KG1 (cell line): ENCODE results near the gene TMEM181.
"Not testable (repeated sequence)": the region's sequence is repeated elsewhere in the genome, so short reads cannot be mapped to it uniquely, and the experiment has no call there.

Experiments
- DNase-seq: peaks from one replicate; lab custom pipeline; 2025; lab: John Stamatoyannopoulos, UW

Gene TMEM181

DNA sequence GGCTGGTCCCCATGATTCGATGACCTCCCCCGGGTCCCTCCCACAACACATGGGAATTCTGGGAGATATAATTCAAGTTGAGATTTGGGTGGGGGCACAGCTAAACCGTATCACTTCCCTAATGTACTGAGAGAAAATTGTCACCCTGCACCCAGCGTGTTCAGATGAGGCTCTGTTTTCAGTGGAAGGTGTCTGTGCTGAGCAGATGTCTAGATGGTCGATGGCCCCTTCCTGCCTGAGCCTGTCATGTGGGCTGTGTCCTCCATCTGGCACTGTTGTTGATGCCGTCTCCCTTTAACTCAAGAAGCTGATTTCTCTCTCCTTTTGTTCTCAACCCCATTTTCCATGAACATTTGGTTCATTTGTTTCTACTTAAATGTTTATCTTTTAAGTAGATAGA lies 37.0 kb downstream of the TMEM181 start:
- DNase-seq, result no peak

DNA sequence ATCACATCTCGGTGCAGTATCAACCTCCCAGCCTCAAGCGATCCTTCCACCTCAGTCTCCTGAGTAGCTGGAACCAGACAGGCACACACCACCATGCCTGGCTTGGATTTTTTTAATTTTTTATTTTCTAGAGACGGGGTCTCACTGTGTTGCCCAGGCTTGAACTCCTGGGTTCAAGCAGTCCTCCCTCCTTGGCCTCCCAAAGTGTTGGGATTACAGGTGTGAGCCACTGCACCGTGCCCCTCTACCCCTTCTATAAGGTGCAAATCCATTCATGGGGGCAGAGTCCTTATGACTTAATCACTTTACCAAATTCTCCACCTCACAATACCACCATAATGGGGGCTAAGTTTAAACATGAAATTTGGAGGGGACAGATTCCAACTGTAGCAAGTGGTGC lies 37.7 kb downstream of the TMEM181 start:
- no peak for DNase-seq

DNA sequence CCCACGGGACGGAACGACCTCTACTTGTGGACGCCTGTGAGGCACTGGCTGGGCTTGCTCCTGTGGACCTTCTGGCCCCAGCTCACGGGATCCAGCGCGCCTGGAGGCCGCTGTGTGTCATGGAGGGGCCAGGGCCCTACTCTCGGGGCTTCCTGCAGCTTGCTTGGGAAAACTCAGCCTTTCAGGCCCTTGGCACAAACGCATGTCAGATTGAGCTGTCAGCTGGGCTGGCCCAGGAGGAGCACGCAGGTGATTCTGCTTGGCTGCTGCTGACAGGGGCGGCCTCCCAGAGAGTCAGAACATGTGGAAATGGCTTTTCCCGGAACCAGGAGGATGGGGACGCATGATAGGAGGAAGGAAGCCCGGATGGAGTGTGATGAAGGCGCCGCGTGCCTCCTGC lies 39.7 kb downstream of the TMEM181 start:
- DNase-seq, result no peak

DNA sequence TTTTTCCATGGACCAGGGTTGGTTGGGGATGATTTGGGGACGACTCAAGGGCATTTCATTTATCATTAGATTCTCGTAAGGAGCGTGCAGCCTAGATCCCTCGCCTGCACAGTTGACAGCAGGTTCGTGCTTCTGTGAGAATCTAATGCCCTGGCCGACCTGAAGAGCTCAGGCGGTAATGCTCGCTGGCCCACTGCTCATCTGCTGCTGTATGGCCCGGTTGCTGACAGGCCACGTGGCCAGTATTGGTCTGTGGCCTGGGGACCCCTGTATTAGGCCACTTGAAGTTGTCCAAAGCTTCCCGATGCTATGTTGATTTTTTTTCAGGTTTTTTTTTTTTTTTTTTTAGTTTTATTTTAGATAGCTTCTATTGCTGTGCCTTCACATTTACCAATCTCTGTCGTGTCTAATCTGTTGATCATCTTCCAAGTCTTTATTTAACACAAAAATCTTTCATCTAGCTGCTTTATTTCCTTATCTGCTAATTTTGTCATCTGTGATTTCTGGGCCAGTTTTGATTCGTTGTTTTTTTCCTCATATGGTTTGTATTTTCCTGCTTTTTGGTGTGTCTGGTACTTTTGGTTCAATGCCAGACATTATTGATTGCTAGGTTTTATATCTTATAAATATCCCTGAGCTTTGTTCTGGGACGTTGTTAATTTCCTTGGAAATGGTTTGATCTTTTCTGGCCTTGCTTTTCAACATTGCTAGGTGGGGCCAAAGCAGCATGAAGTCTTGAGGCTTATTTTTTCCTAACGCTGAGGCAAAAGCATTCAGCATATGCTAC lies 43.6 kb downstream of the TMEM181 start:
- DNase-seq, result no peak

DNA sequence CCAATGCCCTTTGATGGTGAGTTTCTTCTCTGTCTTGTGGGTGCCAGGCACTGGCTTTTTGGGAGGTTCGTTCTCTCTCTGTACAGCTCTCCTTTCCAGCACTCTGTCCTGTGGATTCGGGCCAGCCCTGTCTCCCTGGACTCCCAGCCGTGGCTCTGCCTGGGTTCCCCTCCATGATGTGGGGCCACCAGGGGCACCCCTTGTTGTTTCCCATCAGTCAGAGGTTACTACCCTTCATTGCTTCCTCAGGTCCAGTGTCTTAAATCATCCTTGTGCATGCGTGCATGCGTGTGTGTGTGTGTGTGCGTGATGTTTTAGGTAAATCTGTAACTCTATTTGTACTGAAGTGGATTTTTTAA lies 44.1 kb downstream of the TMEM181 start:
- no peak for DNase-seq

DNA sequence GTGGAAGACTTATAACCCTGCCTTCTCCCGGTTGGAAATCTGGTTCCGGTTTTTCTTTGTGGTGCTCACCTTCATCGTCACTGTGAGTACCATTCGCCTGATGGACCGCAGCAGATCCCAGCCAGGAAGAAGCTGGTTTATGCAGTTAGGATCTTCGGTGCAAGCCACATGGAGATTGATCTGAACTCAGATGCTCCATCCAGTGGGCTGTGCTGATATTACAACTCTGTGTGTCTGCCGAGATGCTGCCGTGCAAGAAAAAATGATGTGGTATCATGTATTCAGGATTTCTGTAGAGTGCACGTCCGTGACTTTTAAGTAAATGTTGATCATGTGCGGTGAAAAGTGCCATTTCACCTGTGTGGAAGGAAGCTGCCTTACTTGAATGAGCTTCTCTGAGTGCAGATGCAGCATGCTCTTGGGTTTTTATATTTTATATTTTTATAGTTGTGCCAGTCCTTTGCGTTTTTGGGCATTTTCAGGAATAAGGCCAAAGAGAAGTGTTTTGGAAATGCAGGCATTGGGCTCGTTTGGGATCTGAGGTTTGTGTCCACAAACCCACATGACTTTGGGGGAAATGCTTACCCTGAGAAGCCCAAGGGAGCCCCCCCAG lies 45.5 kb downstream of the TMEM181 start:
- no peak for DNase-seq

DNA sequence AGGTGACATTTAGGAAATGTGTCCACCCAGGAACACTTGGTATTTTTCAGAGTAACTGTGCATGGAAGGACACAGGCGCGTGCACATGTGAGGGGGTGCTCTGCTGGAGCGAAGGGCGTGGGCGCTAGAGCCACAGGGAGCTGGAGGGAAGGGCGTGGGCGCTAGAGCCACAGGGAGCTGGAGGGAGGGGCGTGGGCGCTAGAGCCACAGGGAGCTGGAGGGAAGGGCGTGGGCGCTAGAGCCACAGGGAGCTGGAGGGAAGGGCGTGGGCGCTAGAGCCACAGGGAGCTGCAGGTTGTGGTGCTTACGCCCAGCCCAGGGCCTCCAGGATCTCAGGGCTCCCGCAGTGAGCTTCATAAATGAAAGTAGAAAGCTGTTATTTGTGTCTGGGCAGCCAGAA lies 46.1 kb downstream of the TMEM181 start:
- DNase-seq, result not testable (repeated sequence)

DNA sequence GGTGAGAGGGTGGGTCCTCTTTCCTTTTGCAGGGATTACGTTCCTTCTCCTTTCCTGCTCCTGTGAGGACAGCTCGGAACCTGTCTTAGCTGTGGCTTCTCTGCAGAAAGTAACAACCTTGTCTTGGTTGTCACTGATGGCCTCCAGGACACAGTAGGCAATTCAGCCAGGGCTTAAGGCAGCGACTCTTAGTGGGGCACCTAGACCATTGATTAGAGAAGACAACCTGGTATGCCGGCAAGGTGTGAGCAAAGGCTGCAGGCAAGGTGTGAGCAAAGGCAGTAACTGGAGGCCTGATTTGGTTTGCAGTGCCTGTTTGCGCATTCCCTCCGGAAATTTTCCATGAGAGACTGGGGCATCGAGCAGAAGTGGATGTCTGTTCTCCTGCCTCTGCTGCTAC lies 47.0 kb downstream of the TMEM181 start:
- no peak for DNase-seq

DNA sequence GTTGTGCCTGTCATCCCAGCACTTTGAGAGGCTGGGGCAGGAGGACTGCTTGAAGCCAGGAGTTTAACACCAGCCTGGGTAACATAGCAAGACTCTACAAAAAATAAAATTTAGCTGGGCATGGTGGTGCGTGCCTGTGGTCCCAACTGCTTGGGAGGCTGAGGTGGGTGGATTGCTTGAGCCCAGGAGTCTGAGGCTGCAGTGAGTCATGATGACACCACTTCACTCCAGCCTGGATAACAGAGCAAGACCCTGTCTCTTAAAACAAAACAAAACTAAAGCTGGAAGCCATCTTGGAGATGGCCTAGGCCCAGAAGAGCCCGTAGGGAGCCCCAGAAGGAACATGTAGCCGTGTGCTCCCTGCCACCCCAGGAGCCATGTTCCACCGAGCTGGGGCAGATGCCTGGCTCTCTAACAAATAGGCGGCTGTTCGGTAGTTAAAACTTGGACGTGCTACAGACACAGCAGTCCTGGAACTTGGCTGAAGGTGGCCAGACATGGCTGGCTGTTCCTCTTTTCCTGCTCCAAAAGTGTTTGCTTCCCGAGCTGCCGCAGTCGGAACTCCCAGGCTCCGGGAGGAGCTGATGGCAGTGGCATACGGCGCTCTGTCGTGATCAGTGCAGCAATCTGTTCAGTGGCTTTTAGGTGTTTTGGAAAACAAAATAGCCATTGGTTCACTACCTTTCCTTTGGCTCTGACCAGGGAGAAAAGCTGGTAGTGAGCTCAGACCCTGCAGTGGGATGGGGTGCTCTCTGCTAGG lies 47.7 kb downstream of the TMEM181 start:
- DNase-seq, result no peak

DNA sequence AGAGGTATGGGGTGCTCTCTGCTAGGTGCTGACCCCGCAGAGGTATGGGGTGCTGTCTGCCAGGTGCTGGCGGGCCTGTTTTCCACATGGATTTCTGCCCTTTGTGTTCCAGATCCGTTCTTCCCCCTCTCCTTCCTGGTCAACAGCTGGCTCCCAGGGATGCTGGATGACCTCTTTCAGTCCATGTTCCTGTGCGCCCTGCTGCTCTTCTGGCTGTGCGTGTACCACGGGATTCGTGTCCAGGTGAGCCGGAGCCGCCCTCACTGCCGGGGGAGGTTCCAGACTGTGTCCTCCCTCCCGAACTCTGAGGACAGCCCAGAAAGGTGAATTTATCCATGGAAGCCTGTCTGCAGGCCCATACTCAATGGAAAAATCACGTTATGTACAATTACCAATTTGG lies 48.3 kb downstream of the TMEM181 start:
- no peak for DNase-seq

DNA sequence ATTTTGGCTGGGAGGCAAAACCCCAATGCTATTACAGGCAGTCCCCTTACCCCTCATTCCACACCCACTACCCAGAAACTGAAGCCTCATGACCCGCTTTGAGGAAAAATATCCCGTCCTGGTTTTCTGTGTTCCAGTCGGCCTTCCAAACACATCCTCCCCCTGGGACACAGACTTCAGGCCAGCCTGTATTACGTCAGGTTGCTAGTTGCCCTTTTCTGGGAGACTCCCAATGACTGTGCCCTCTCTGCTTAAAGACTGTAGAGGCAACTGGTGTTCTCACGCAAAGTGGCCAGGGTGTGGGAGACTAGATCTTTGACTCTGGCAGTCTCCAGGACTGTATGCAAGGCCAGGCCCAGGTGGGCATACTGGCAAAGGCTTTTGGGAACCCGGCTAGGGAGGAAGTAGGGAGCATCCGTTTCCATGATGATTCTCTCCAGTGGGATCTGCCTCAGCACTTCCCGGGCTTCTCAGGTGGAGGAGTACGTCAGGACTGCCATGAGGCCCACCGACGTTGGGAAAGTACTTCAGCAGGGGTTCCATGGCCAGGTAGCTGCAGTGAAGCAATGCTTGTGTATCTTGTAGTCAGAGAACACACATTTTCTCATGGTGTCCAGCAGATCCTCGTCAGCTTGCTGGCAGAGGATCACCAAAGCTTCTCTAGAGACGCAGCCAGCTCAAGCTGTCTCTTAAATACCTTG lies 49.7 kb downstream of the TMEM181 start:
- no peak for DNase-seq

DNA sequence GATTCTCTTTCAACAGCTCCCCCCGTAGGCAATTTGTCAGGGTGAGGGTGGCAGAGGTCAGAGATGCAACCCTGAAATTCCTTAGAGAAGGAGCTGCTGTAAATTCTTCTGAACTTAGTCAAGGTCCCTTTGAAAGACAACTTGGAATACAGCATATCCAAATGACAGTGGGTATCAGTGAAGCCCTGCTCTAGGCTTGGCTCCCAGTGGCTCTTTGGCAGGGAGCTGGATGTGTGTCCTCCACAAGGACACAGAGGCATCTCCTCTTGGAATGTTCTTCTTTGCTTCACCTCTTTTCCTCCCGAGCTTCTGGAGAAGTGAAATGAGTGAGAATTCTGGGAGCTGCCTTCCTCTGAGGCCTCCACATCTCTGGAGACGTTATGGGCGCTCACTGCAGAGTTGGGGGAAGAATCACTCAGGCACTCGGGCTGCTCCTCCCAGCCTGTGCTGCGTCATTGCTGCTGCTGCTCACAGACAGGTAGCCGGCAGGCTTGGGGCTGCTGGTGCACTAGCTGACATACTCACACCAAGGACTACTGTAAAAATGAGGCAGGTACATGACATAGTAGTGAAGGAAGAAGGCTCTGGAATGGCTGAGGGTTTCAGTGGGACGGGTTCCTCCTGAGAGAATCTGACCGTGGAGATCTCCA lies 50.6 kb downstream of the TMEM181 start:
- DNase-seq, result no peak

DNA sequence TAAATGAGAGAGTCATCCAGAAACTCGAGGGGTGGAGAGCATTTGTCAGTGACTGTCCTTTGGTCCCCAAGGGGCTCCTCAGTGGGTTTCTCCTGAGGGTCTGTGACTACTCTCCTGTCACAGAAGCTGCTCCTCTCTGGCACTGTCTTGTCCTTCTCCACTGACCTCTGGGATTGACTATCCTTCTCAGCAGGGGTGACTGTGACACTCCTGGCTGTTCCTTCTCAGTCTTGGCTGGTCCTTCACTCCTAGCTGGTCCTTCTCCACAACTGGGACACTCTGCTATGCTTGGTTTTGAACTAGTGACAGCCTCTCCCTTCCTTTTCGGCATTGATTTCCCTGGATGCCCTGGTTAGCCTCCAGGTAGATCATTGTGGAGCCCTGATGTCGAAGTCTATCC lies 51.1 kb downstream of the TMEM181 start:
- no peak for DNase-seq

DNA sequence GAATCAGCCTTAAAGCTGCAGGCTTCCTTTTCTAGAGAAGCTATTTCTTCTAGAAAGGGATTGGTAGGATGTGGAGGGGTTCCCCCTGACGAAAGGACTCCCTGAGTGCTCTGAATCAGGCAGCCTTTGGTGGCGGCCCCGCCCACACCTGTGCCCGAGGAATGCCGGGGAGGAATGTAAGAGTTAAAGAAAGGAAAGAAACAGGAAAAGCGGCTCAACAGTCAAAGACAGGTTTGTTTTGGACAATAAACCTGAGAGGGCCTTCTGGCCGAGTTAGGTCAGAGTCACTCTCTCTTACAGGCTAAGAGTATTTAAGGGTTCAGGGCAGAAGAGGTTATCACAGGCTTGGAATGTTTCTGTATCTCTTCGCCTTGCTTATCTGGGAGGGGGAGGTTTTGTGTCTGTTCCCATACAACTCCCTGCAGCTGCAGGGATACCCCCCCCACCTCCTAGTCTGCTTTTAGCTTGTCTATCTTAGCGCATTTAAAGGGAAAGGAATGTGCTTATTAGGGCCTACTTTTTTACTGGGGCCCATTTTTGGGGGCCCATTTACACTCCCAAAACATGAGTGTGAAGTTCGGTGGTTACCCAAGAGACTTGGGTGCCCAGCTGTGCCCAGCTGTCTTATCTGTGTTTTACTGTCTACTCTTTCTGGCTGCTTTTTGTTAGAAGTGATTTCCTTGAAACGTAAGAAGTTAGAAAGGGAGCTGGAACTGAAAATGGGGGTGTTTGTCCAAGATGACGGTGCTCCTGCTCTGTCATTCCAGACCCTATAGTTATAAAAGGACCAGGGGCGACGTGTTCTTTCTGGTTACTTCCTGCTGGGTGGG lies 51.9 kb downstream of the TMEM181 start:
- no peak for DNase-seq

DNA sequence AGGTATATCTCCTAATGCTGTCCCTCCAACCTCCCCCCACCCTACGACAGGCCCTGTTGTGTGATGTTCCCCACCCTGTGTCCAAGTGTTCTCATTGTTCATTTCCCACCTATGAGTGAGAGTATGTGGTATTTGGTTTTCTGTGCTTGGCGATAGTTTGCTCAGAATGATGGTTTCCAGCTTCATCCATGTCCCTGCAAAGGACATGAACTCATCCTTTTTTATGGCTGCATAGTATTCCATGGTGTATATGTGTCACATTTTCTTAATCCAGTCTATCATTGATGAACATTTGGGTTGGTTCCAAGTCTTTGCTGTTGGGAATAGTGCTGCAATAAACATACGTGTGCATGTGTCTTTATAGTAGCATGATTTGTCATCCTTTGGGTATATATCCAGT lies 54.7 kb downstream of the TMEM181 start:
- not testable (repeated sequence) for DNase-seq

DNA sequence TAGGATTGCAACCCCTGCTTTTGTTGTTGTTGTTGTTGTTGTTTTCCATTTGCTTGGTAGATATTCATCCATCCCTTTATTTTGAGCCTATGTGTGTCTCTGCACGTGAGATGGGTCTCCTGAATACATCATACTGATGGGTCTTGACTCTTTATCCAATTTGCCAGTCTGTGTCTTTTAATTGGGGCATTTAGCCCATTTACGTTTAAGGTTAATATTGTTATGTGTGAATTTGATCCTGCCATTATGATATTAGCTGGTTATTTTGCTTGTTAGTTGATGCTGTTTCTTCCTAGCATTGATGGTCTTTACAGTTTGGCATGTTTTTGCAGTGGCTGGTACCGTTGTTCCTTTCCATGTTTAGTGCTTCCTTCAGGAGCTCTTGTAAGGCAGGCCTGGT lies 58.4 kb downstream of the TMEM181 start:
- DNase-seq, result not testable (repeated sequence)

DNA sequence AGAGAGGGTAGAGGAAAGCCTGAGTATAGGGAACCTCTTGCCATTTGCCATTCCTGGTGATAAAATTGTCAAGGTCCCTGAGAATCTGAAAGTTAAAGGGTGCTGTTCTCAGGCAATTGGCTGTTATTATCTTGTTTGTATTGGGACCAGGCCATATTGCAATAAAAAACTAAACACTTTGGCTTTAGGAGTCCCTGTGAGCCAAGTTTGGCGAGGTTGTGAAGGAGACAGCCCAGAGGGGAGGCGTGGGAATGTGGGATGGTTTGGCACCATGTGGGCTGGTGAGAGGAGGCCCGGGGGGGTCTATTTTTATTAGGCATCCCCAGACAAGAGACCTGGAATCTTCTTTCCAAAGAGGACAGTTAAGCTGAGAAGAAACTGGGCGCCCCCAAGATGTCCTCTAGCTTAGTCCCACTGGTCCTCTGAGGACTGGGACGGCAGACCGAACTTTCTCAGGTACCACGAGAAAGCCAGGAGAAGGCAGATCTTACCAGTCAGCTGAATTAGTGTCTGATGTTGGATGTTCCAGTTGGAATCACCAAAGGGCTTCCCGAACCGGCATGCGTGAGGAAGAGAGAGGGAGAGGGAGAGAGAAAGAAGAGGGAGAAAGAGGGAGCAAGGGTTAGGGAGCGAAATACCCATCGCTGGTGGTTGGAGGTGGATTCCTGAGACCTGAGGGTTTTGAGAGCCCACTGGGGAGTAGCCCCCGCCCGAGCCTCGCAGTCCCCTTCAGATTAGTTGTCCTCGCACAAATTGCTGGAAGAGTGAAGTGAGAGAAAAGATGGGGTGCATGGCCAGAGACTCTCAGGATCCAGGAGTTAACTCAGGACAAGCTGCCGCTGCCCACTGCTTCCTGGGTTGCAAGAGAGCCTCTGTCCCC lies 60.3 kb downstream of the TMEM181 start:
- no peak for DNase-seq

DNA sequence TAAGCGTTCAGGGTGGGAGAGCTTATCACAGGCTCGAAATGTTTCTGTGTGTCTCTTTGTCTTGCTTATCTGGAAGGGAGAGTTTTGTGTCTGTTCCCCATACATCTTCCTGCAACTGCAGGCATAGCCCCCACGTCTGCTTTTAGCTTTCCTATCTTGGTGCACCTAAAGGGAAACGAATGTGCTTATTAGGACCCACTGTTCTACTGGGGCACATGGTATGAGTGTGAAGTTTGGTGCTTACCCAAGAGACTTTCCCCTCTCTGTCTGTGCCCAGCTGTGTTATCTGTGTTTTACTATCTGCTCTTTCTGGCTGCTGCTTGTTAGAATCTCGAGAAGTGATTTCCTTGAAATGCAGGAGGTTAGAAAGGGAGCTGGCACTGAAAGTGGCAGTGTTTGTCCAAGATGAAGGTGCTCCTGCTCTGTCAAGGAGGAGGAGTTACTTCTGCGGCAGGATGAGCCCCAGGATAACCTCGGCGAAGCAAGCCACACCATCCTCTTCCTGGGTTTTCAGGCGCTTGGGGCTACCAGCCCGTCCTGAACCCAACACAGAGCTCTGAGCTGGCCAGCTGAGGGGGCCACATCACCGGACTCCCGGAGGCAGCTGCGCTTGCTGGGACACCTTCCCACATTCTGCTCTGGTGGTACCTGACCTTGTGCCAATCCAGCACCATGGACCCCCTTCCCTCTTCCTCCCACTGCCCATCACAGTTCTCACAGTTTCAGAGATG lies 61.2 kb downstream of the TMEM181 start:
- DNase-seq, result no peak
